Measurements from ENCODE around the gene KIF21B.
"Not testable (repeated sequence)": the region's sequence is repeated elsewhere in the genome, so short reads cannot be mapped to it uniquely, and the experiment has no call there.

The KIF21B gene

DNA sequence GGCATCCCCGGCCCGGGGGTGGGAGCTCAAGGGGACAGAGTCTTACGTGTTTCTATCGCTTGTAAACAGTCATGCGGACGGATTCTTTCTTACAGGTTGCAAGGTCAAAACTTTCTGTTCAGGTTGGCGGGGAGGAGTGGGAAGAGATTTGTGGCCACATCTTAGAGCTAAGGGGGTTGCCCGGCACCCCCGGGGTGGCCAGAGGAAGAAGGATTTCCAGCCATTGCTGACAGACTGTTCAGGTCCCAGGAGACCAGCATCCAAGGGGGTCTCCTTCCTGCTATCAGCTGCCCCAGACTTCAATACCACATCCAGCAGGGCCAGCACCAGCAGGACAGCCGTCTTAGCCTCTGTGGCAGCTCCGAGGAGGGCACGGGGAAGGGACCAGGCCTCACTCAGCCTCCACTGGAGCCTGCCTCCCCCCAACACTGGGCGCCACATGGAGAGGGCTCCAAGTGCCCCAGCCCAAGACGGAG is 52.0 kb downstream of the KIF21B start:
- no peak for ATAC-seq
- peak; percentile 39 for DNase-seq

DNA sequence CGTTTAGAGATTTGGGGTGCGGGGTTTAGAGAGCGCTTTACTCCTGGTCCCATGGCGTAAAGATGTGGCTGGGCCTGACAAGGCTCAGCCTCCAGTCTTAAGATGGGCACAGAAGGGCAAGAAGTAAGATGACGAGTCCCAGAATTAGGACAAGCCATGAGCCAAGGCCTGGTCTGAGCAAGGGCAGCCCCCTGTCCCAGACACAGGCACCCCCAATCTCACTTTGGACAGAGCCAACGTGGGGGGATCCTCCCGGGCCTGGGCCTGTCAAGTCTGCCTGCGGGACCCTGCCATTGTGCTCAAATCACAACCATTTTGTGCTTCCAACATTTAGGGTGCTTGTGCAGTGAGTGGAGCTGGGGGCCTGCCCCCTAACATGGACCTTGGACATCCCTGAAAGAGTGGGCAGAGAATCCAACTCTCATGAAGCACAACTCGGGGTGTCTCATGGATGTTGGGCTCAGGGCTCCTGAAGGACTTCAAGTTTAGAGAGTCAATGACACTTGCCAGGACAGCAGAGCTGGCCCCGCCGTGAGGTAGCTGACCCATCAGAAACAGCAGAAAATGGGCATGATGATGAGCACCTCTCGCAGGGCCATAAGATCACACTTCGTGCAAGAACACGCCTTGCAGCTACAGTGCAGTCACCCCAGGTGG is 52.6 kb downstream of the KIF21B start:
- DNase-seq (no peak), ATAC-seq (no peak)

DNA sequence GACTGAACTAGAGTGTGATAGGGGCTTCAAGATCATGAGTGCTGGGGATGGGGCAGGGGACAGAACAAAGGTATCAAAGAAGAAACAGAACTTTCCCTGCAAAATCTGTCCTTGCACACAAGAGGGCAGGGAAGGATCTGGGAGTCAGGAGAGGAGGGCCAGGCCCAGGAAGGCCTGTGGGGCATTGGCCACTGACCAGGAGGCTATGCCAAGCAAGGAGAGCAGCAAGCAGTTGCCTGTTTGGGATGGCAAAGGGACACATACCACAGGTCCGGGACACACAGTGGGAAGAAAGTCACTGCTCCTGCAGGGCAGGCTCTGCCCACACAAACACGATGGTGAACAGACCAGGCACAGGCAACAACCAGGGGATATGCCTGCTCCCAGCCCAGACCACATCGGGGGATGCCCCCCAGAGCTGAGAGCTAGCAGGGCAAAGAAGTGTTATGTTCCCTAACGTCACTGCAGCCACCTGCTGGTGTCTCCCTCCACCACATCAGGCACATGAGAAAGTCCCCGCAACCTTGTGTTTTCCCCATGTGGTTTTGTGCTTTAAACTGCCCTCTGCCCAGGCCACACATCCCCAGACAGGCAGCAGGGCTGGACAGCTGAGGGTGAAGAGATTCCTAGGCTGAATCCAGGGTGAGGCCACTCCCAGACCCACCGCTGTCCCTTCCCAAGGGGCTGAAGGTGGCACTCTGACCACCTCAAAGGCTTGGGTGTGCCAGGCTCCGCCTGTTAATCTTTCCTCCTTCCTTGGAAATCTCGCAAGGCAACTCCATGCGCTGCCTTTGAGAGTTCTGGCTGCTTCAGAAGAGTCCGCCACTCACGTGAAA is 53.6 kb downstream of the KIF21B start:
- DNase-seq, result peak; percentile 77
- ATAC-seq, result peak; percentile 89

DNA sequence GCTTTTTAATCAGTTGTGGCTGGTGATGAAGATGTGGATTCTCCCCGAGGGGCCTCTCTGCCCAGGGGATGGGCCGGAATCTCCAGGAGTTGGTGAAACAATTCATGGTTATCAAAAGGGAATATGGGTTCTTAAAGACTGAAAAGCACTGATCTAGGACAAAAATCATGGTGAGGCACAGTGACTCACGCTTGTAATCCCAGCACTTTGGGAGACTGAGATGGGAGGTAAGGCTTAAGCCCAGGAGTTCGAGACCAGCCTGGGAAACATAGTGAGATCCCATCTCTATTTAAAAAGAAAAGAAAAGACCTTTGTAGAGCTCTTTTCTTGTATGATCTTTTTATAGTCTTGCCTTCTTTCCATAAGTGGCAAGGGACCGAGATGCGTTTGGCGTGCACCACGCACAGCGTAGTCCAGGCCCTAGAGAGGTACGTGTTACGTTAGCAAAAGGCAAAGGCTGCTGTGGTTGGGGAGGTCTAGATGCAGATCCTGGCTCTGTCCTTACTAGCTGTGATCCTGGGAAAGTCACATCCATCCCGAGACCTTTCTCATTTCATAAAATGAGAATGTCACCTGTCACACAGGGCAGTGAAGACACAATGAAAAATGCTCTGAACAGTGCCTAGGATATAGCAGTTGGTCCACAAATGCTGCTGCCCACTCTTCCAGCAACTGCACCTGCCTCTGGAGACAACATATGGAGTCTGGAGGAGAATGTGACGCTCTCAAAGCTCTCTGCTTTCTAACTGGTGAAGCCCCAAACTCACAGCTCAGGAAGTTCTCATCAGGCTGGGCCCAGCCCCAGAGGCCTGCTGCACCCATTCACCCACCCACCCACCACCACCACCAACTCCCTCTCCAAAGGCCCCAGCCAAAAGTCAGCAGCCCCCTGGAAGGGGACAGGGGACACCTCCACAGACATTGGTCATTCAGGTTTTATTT is 54.8 kb downstream of the KIF21B start:
- ATAC-seq (no peak), DNase-seq (no peak)

DNA sequence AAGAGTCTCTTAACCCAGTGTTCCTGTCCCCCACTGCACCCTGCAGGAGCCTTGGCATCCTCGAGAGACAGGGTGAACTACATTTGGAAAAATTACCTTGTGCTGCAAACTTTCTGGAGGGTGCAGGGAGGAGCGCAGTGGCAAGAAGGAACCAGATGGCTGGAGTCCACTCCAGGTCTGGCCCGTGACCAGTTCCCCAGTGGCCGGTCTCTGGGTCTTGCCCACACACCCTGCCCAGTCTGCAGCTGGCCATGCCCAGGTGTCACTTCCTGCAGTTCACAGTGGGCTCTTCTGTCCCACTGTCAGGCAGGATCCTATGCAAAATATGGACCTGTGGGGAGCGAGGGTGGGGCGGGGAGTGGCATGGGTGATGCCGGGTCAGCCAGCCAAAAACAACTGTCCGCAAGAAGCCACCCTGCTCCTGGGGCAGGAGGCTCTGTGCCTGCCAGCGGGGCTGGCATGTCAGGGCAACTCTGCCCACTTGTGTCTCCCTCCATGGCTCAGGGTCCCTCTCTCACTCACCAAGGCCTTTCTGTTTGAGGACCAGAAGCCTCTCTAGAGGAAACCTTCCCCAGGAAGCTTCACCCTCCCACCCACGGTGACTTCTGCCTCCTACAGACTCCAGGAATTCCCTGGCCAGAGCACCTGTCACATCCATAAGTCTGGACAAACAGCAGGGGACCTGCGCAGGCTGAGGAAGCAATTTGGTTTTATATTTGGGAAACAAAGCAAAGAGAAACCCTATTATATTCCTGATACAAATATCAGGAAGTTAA is 55.6 kb downstream of the KIF21B start:
- ATAC-seq (no peak), DNase-seq (no peak)

DNA sequence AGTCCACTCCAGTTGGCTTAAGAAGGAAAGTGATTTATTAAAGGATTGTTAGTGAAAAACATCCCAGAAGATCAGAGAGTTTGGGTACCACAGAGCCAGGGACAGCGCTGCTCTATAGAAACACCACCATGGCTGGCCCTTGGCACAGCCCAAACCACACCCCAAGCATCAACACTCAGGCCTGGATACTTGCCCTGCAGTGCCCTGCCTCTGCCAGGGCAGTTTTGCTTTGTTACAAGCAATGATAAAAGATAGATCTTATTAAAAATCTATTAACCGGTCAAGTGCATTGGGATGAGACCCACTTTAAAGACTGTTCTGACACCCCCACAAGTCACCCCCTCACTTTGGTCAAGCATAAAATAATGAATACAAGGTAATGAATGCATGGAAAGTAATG is 56.6 kb downstream of the KIF21B start:
- DNase-seq (no peak), ATAC-seq (no peak)

DNA sequence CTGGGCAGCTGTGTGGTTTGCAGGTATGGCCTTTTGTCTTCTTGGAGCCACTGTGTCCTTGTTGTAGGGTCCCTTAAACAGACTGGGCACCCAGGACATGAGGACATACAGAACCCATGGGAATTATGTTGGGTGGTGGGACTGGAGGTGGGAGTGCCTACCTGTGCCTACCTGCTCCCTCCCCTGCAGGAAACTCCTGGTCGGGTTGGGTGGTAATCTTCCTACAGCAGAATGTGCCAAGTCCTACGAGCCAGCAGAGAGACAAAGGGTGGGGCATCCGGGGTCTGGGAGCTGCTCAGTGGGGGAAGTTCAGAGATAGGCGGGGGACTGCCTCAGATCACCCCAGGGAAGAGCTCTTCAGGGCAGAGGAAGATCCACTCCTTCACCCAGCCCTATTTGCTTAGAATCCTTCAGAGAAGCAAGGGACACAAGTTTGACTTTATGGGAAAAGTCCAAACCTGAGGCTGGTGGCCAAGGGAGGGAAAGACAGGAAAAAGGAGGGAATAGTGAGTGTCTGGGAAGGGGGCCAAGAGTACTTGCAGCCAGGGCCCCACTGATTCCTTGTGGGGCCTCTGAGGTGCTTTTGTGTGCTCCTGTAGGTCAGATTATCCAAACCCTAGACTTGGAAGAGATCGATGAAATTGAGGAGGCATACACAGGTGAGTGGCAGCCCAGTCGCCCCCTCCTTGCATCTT is 58.3 kb downstream of the KIF21B start:
- DNase-seq (no peak), ATAC-seq (no peak)

DNA sequence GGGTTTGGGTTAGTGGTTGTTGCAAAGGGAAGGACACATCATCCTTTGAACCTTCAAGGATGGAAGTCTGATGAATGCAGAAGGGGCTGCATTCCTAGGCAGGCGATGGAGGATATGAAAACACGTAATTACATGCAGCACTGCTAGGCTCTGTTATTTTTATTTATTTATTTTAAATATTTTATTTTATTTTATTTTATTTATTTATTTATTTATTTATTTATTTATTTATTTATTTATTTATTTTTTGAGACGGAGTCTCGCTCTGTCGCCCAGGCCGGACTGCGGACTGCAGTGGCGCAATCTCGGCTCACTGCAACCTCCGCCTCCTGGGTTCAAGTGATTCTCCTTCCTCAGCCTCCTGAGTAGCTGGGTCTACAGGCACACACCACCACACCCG is 59.6 kb downstream of the KIF21B start:
- not testable (repeated sequence) for DNase-seq, ATAC-seq

DNA sequence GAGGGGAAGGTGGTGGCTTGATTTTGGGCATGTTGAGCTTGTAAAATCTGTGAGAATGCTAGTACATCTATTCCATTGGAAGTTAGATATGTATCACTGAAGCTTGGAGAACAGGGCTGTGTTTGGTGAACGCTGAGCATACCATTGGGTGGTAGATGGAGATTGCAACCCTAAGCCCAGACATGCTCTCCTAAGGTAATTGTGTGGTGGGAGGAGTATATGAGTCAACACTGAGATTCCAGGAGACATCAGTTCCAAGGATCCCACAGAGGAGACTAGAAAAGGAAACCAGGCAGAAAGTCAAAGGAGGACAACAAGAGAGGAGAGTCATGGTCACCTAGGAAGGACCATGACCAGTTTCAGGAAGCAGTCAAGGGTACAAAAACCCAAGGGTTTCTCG is 60.4 kb downstream of the KIF21B start:
- ATAC-seq (no peak), DNase-seq (no peak)

DNA sequence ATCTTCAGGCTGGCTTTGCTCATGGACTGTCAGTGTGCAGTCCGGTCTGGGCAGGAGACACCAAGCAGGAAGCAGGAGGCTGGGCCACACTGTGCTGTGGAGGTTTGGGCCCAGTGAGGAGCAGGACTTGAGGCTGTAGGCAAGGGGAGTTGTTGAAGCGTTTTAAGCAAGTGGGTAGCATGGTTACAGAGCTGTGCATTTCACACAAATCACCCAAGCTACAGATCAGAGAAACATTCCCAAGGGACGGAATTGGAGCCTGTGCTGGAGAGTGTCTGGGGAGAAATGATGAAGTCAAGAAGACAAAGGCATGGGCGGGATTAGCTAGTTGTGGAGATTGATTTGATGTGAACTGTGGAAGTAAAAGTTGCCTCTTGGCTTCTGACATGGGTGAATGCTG is 60.9 kb downstream of the KIF21B start:
- ATAC-seq (no peak), DNase-seq (no peak)

DNA sequence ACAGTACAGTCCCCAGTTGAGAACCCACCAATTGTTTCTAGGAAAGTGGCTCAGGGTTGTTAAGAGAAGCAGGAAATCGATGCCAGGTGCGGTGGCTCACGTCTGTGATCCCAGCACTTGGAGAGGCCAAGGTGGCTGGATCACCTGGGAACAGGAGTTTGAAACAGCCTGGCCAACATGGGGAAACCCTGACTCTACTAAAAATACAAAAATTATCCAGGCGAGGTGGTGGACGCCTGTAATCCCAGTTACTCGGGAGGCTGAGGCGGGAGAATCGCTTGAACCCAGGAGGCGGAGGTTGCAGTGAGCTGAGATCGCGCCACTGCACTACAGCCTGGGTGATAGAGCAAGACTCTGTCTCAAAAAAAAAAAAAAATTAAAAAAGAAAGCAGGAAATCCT is 61.4 kb downstream of the KIF21B start:
- ATAC-seq, DNase-seq: not testable (repeated sequence)

DNA sequence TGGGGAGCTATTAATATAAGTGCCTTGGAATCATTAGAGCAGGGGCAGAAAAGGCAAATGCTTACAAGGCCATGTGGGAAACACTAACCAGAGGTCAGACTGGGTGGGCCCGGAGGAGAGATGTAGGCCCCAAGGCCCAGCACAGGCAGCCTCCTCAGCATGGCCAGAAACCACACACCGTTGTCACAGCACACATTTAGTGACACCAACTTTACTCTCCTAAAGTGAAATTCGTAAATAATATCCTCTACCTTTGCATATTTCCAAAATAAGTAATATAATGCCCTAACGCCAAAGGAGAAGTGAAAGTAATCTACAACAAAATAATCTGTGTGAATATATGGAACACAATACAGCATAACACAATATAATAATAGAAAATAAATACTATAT is 62.6 kb downstream of the KIF21B start:
- no peak for DNase-seq
- ATAC-seq, result no peak

DNA sequence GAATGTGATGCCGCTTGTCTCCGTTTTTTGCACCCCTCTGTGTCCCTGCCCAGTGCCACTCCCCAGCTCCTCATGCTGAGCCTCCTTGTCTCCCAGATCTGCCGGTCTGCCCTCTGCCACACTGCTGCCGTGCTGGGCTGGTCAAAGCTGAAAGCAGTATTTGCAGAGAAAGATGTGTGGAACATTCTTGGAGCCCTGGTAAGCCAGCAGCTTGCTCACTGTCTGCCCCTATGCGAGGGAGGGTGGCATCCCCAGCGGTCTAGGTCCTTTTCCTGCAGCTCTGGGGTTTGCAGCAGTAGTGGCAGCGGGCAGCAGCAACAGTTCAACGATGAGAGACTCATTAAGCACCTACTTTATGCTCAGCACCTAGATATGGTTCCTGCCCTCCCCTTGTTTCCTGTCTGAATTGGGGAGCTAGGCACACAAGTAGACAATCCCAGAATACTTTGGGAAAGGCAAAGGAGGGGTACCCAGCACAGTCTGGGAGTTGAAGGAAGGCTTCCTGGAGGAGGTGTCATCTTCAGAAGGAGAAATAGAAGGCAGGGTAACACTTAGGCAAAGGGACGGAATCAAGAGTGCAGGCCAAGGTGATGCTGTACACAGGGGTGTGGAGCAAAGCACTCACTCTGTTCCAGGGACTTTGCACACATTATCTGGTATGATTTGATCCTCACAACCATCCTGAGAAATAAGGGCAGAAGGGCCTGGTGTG is 63.1 kb downstream of the KIF21B start:
- ATAC-seq, result no peak
- no peak for DNase-seq

DNA sequence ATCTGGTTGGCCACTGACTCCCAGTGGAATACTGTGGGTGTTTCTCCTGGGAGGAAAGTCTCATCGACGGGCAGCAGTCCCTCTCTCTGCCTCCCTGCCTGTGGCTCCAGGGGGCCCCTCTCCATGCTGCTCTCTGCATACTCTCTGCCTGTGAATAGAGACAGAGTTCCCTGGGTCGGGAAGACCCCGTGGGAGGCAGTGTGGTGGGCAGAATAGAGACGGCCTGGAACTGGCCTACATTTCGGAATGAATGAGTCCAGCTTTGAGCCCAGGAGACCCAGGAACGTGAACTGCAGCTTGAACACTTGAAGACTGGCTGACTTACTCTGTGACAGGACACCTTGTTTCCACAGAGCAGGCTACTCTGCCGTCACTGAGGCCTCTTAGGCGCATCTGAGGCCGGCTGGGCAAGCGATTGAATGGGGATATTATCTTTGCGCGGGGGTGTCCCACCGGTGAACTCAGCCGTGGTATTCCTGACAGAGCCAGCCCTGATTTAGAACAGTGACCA is 64.0 kb downstream of the KIF21B start:
- DNase-seq, result no peak
- no peak for ATAC-seq

DNA sequence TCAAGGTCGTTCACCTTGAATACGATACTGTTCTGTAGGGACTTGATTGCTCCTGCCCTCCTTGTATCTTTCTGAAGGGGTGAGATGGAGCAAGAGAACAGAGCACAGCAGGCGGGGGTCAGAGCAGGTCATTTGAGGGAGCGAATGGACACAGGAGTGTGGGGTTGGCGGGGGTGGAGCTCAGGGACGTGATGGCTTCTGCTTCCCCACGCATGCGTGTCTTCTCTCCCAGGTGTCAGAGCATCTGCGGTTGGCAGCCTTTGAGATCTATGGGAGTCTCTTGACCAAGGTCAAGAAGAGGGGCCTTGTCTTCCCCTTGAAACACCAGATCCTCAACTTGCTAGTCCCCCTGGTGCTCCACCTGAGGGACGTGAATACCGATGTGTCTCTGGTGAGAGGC is 64.9 kb downstream of the KIF21B start:
- ATAC-seq, result no peak
- no peak for DNase-seq

DNA sequence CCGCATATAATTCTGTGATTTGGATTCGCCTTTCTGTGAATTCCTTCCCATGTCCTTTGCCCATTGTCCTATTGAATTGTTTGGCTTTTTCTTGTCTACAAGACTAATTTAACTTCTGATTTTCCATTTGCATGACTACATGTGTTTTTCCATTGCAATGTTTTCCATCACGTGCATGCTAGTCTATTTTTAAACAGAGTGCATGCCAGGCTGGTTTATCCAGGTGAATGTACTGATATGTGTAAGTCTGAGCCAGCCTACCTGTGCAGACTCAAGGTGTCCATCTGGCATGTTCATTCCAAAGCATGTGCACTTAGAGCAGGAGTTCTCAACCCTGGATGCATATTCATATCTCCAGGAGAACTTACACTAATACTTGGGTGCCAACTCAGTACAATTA is 69.1 kb downstream of the KIF21B start:
- ATAC-seq (no peak), DNase-seq (no peak)

DNA sequence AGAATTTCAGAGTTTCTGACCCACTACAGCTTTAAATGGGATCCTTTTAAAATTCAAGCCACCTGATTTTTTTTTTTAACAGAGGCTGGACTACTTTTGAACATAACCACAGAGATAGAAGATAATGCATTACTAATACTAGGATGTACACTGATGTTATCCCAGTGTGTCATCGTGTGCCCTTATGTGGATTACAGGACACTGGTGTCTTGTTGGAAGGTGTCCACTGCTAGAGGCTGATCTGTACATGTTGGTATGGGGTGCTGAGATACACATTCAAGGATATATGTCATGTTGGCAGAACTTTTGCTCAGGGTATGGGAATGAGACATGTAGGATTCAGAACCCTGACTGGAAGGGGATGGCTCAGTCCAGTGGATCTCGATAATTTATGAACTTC is 72.5 kb downstream of the KIF21B start:
- no peak for DNase-seq
- ATAC-seq, result no peak

DNA sequence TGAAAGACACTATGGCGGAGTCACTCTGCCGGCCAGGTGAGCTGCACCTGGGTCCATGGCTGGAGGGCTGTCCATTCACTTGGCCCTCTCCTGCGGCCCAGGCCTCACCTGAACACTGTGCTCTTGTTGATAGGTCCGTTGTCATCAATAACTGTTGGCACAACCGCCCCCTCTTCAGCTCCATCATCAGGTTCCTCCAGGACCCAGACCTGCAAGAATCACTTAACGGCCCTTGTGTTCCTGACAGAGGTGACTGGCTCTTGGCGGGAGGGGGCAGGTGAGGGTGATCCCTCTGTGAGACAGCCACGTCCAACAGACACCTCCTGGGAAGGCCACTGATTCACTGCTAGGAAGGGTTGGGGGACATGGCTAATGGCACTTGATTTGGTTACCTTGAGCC is 73.9 kb downstream of the KIF21B start:
- no peak for DNase-seq

DNA sequence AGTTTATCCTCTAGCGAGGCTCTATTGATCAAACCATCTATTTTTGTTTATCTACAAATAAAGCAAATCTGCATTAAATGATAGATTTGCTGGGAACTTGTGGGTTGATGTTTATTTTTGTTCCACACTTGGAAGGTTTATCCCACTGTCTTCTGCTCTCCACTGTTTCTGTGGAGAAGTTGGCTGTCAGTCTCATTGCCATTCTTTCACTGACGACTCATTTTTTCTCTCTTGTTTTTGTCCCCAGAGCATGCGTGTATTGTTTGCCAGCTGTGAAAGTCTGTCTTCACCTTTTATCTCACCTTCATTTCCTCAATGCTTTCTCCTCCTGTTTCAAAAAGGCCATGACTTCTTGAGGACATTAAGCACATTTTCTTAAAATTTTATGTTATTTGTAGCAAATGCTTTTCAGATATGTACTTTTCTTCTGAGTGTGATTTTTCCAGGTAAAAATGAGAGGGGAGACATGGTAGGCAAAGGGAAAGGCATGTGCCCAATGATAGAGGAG is 76.4 kb downstream of the KIF21B start:
- ATAC-seq, result no peak
- DNase-seq, result no peak

More for the DNA sequence above, 73.9 kb downstream of the KIF21B start:
- ATAC-seq, result no peak

DNA sequence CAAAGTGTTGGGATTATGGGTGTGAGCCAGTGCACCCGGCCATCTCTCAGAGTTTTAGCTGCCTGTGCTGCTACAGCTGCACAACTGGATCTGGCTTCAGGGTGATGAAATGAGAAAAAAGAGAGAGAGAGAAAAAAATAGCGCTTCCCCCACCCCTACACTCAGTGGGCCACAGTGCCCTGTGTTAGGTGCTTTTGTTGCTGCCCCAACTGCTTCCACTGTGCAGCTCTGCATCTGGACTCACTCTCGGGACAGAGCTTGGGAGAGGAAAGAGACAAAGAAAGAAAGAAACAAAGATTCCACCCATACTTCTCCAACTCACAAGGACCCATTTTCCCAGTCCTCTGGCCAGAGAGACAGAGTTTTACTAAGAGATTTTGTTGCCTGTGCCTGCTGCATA is 78.4 kb downstream of the KIF21B start:
- ATAC-seq (no peak), DNase-seq (no peak)
